SK-N-SH treated with all-trans-retinoic acid at 6 μM for 48 hours (cell line): Measurements from ENCODE around the gene NPAS2.

Source experiments
- CREB5 ChIP-seq: fragments of 250-450 bp; sonication (Bioruptor Pico); IDR thresholded peaks from 2 replicates; pipeline ENCODE4 v1.5.1; 2020; ENCODE audit warnings: low read depth, mild to moderate bottlenecking, moderate library complexity
- RARB ChIP-seq: fragments of 250-450 bp; sonication (Bioruptor Pico); IDR thresholded peaks from 2 replicates; pipeline ENCODE4 v1.8.0; 2021; ENCODE audit warnings: mild to moderate bottlenecking, moderate library complexity

- TF ChIP-seq RARB (CRISPR knock-in tag) = no peak
- no peak for TF ChIP-seq CREB5 (CRISPR knock-in tag)
These were observed 33.7 kb upstream of the NPAS2 start for GRCh38 chr2:100786297-100786658.
